Astrocyte of the spinal cord (primary cell): ENCODE data around the gene PTH2R.
"Not testable (repeated sequence)": the region's sequence is repeated elsewhere in the genome, so short reads cannot be mapped to it uniquely, and the experiment has no call there.

Experiments used
- DNase-seq: peaks from one replicate; pipeline ENCODE4 v3.0.0; 2011; ENCODE audit warnings: low read depth, low spot score
- H3K4me3 ChIP-seq: 2 replicates; pipeline ENCODE4 v1.5.1; 2011; ENCODE audit warnings: low read depth, mild to moderate bottlenecking, low read length, moderate library complexity
- in situ Hi-C: cut with HindIII; loops from 2 replicates; pipeline ENCODE4 v1.10.0; 2017; ENCODE audit warnings: low sequenced_read_pairs
- TF ChIP-seq, protein P1 (sequence below): IDR thresholded peaks from 2 replicates; pipeline ENCODE4 v1.5.1; 2012; ENCODE audit warnings: low read depth, mild to moderate bottlenecking, low read length, inconsistent platforms

Gene PTH2R

DNA sequence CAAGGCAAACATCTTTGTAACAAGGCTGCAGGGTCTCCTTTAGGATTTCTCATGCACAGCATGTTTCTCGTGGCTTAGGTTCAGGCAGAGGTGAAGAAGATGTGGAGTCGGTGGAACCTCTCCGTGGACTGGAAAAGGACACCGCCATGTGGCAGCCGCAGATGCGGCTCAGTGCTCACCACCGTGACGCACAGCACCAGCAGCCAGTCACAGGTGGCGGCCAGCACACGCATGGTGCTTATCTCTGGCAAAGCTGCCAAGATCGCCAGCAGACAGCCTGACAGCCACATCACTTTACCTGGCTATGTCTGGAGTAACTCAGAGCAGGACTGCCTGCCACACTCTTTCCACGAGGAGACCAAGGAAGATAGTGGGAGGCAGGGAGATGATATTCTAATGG lies 86.6 kb downstream of the PTH2R start:
- TF ChIP-seq, protein P1, sequence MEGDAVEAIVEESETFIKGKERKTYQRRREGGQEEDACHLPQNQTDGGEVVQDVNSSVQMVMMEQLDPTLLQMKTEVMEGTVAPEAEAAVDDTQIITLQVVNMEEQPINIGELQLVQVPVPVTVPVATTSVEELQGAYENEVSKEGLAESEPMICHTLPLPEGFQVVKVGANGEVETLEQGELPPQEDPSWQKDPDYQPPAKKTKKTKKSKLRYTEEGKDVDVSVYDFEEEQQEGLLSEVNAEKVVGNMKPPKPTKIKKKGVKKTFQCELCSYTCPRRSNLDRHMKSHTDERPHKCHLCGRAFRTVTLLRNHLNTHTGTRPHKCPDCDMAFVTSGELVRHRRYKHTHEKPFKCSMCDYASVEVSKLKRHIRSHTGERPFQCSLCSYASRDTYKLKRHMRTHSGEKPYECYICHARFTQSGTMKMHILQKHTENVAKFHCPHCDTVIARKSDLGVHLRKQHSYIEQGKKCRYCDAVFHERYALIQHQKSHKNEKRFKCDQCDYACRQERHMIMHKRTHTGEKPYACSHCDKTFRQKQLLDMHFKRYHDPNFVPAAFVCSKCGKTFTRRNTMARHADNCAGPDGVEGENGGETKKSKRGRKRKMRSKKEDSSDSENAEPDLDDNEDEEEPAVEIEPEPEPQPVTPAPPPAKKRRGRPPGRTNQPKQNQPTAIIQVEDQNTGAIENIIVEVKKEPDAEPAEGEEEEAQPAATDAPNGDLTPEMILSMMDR: no peak
- no peak for DNase-seq
- in situ Hi-C loops: no loop called here
- no peak overlapping the region for H3K4me3 ChIP-seq

DNA sequence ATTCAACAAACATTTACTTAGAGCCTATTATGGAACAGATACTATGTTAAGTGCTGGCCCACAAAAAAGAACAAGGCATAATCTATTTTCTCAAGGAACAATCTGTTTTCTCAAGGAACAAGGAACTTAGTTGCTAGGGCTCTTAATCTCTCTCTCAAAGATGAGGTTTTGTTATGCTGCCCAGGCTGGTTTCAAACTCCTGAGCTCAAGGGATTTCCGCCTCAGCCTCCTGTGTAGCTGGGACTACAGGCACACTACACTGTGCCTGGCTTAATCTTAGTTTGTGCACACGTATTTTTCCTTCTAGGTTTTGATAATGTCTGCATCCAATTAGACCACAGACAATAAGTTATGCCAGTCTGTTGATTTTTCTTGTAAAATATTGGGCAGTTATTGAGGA lies 89.5 kb downstream of the PTH2R start:
- DNase-seq: no peak
- in situ Hi-C loops: no loop called here
- TF ChIP-seq, protein P1: no peak

DNA sequence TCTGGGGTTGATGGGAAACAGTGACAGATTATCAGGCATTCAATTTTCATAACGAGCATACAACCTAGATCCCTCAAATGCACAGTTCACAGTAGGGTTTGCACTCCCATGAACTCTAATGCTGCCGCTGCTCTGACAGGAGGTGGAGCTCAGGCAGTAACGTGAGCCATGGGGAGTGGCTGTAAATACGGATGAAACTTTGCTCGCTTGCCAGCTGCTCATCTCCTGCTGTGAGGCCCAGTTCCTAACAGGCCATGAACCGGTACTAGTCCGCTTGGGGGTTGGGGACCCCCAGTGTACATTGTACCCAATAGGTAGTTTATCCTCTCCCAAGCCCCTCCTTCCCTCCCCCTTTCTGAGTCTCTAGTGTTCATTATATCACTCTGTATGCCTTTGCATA lies 94.6 kb downstream of the PTH2R start:
- H3K4me3 ChIP-seq: no peak overlapping the region
- in situ Hi-C loops: no loop called here
- TF ChIP-seq, protein P1: no peak
- no peak for DNase-seq

More for the DNA sequence above, 89.5 kb downstream of the PTH2R start:
- no peak overlapping the region for H3K4me3 ChIP-seq

DNA sequence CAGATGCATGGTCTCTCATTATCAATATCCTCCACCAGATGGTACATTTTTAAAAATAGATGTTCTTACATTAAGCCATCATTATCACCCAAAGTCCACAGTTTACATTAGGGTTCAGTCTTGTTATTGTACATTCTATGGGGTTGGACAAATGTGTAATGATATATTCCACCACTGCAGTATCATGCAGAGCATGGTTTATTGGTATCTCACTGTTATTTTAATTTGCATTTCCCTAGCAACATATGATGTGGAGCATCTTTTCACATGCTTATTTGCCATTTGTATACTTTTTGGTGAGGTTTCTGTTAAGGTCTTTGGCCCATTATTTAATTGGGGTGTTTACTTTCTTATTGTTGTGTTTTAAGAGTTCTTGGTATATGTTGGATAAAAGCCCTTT lies 95.7 kb downstream of the PTH2R start:
- DNase-seq: no peak
- in situ Hi-C loops: no loop called here
- H3K4me3 ChIP-seq: no peak overlapping the region
- TF ChIP-seq, protein P1: no peak

DNA sequence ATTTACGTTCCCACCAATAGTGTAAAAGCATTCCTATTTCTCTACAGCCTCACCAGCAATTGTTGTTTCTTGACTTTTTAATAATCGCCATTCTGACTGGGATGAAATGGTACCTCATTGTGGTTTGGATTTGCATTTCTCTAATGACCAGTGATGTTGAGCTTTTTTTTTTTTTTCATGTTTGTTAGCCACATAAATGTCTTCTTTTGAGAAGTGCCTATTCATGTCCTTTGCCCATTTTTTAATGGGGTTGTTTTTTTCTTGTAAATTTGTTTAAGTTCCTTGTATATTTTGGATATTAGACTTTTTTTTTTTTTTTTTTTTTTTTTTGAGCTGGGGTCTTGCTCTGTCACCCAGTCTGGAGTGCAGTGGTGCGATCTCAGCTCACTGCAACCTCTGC lies 98.8 kb downstream of the PTH2R start:
- in situ Hi-C loops, H3K4me3 ChIP-seq, DNase-seq: not testable (repeated sequence)

DNA sequence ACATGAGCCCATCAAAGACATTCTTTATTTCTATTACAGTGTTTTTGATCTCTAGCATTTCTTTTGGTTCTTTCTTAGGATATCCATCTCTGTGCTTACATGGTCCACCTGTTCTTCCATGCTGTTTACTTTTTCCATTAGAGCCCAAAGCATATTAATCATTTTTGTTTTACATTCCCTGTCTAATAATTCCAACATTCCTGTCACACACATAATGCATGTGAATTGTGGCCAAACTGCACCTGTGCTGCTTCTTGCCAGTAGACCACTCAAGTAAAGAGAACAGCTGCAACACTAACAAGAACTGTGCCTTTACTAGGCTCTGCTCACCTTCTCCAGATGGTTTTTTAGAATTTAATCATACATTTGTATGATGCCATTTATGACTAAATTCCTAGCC lies 103.0 kb downstream of the PTH2R start:
- no peak for DNase-seq
- no peak overlapping the region for H3K4me3 ChIP-seq
- TF ChIP-seq, protein P1: no peak
- in situ Hi-C loops: no loop called here

DNA sequence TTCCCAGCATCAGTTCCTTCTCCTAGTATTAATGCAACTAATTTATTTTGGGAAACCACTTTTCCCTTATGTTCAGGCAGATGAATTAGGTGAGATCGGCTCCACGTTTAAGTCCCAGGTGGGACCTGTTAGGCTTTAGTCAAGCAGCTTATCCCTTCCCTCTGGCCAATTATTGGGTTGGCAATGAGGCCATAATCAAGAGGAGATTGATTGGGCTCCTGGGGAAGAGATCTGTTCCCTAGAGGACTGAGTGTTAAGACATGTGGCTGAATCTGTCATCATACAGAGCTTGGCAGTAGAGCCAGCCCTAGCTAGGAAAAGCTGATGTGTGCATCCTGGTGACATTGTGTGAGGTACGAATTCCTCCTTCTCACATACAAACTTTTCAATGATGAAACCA lies 104.4 kb downstream of the PTH2R start:
- in situ Hi-C loops: no loop called here
- H3K4me3 ChIP-seq: no peak overlapping the region
- TF ChIP-seq, protein P1: no peak
- no peak for DNase-seq
